Measurements from ENCODE around the gene ODAD4. TPM values are rescaled to one million over a fixed set of nuclear protein-coding genes. Genes with fewer than 3 reads are reported as not detected.

Gene ODAD4
- total and polyA plus RNA-seq, 2 donors from 2014 or later, result 4.6 to 6.0 TPM

- H3K4me1 ChIP-seq (ENCODE audit: control insufficient read depth in 2 of 3, insufficient read depth in 2 of 3, low read depth in 1 of 3, low read length in 3 of 3), result peaks cover 0 to 12% (median 3%) of the 10 kb centered on the region in 3 donors
- no peaks in the 10 kb centered on the region for H3K36me3 ChIP-seq (ENCODE audit: control insufficient read depth in 2 of 3, insufficient read depth in 3 of 3, low read length in 3 of 3)
- TF ChIP-seq CTCF (IDR thresholded peaks at IDR 0.05; ENCODE audit: borderline replicate concordance, extremely low read depth, insufficient read depth), result no peak
- H3K9ac ChIP-seq (ENCODE audit: low read length in 3 of 3), result no peak overlapping the region
- intact Hi-C loops (cut with DNase I), result loop anchor here (5.0 kb wide), 1 partner anchor 155 kb away; no protein-coding TSS in a partner anchor
- H3K4me3 ChIP-seq (ENCODE audit: low read length in 3 of 3), result no peak overlapping the region
- DNase-seq (no peak), FAIRE-seq (no peak)
- H3K9me3 ChIP-seq (ENCODE audit: control insufficient read depth in 2 of 3, insufficient read depth in 1 of 3, low read length in 3 of 3), result no peaks in the 10 kb centered on the region
- H3K27me3 ChIP-seq (ENCODE audit: control insufficient read depth, insufficient read depth, low read length), result no peaks in the 10 kb centered on the region
- H3K27ac ChIP-seq (ENCODE audit: low read depth in 2 of 2, low read length in 2 of 2), result no peak overlapping the region
Observed at GRCh38 chr17:41962111-41962510, 31.7 kb downstream of the ODAD4 start.

GRCh38 chr17:41962768-41963434 lies 32.5 kb downstream of the ODAD4 start:
- TF ChIP-seq CTCF (IDR thresholded peaks at IDR 0.05; ENCODE audit: borderline replicate concordance, extremely low read depth, insufficient read depth), result peak; percentile 91
- DNase-seq (peak; percentile 80 to 86 (median 84)), FAIRE-seq (no peak)
- H3K36me3 ChIP-seq (ENCODE audit: control insufficient read depth in 2 of 3, insufficient read depth in 3 of 3, low read length in 3 of 3), result no peaks in the 10 kb centered on the region
- intact Hi-C loops (cut with DNase I), result loop anchor here (5.0 kb wide), 1 partner anchor 154 kb away; no protein-coding TSS in a partner anchor
- no peaks in the 10 kb centered on the region for H3K9me3 ChIP-seq (ENCODE audit: control insufficient read depth in 2 of 3, insufficient read depth in 1 of 3, low read length in 3 of 3)
- H3K27me3 ChIP-seq (ENCODE audit: control insufficient read depth, insufficient read depth, low read length), result no peaks in the 10 kb centered on the region
- H3K4me1 ChIP-seq (ENCODE audit: control insufficient read depth in 2 of 3, insufficient read depth in 2 of 3, low read depth in 1 of 3, low read length in 3 of 3), result peaks cover 0 to 20% (median 3%) of the 10 kb centered on the region in 3 donors
- no peak overlapping the region for H3K9ac ChIP-seq (ENCODE audit: low read length in 3 of 3)
- no peak overlapping the region for H3K27ac ChIP-seq (ENCODE audit: low read depth in 2 of 2, low read length in 2 of 2)
- no peak overlapping the region for H3K4me3 ChIP-seq (ENCODE audit: low read length in 3 of 3)

- Histone ChIP-seq H3K4me1 (ENCODE audit: control insufficient read depth in 2 of 3, insufficient read depth in 2 of 3, low read depth in 1 of 3, low read length in 3 of 3) (peaks cover 0 to 26% (median 17%) of the 10 kb centered on the region in 3 donors), H3K27me3 (ENCODE audit: control insufficient read depth, insufficient read depth, low read length) (no peaks in the 10 kb centered on the region), H3K36me3 (ENCODE audit: control insufficient read depth in 2 of 3, insufficient read depth in 3 of 3, low read length in 3 of 3) (peaks cover 0 to 8% (median 1%) of the 10 kb centered on the region in 3 donors), H3K9ac (ENCODE audit: low read length in 3 of 3) (peak overlapping the region; percentile 20 to 79 (median 32)), H3K9me3 (ENCODE audit: control insufficient read depth in 2 of 3, insufficient read depth in 1 of 3, low read length in 3 of 3) (no peaks in the 10 kb centered on the region), H3K27ac (ENCODE audit: low read depth in 2 of 2, low read length in 2 of 2) (peak overlapping the region; percentile 60 to 88), H3K4me3 (ENCODE audit: low read length in 3 of 3) (peak overlapping the region; percentile 74 to 86 (median 80))
- DNase-seq (peak; percentile 74 to 91 (median 81)), FAIRE-seq (no peak)
- no peak for TF ChIP-seq CTCF (IDR thresholded peaks at IDR 0.05; ENCODE audit: borderline replicate concordance, extremely low read depth, insufficient read depth)
- intact Hi-C loops (cut with DNase I), result no loop called here
Observed at GRCh38 chr17:41965694-41966462, 35.5 kb downstream of the ODAD4 start.

Measured in kidney (tissue), 14 donors.